Spleen (tissue), 7 donors: Measurements from ENCODE around the gene PIP4K2C.
"Not testable (repeated sequence)": the region's sequence is repeated elsewhere in the genome, so short reads cannot be mapped to it uniquely, and the experiment has no call there.

Experiments
- CTCF ChIP-seq, 11 experiments: fragments of 200-600 bp in 7 of 11; fragments of 450-650 bp in 4 of 11; sonication (generic) in 4 of 11; IDR thresholded peaks in 8 of 11; conservative IDR thresholded peaks in 3 of 11; 1 replicate in 7 of 11; 2 replicates in 4 of 11; pipeline versions ENCODE4 v1.4.0 to v1.8.0; 2016 to 2021; ENCODE audit warnings: antibody characterized with exemption in 11 of 11, inconsistent platforms in 4 of 11, mild to moderate bottlenecking in 1 of 11
- POLR2AphosphoS5 ChIP-seq, 3 donors: sonication (generic); formaldehyde crosslinking; IDR thresholded peaks; one replicate each; pipeline ENCODE4 v1.5.1; 2017; ENCODE audit warnings: antibody characterized with exemption in 3 of 3
- donor health status: DM: no; HTN: no; CAD: no; lungs with moderate emphysema.
- donor health status: DM: no; HTN: no; CAD: no.
- donor health status: DM: no; HTN: no; CAD: no.

- not testable (repeated sequence) for TF ChIP-seq POLR2AphosphoS5 (IDR thresholded peaks at IDR 0.05); CTCF (IDR thresholded peaks at IDR 0.05 in 8 of 11, conservative IDR thresholded peaks at IDR 0.05 in 3 of 11)
Observed at GRCh38 chr12:57588951-57589610, 1.9 kb upstream of the PIP4K2C start.
